CD14-positive monocyte (primary cell): ENCODE measurements around the gene DDX51. TPM values are rescaled to one million over a fixed set of nuclear protein-coding genes. Genes with fewer than 3 reads are reported as not detected.
A peak's percentile ranks its signal among the peaks of the same experiment; 100 is the strongest.

Experiments used
- DNase-seq, 3 donors: peaks; one replicate each; pipeline ENCODE4 v3.0.0-alpha.2; 2011 to 2022
- H2AFZ ChIP-seq: 2 replicates; pipeline ENCODE4 v1.6.0; 2012; ENCODE audit warnings: mild to moderate bottlenecking, low read depth, low read length, inconsistent platforms; ENCODE audit not compliant: insufficient read depth, poor library complexity, severe bottlenecking
- H3K27ac ChIP-seq, 2 donors: 1 replicate in 1 of 2; 2 replicates in 1 of 2; pipeline ENCODE4 v1.5.1; 2012 to 2013; ENCODE audit warnings: low read length in 2 of 2, control low read depth in 1 of 2, inconsistent platforms in 1 of 2, low read depth in 1 of 2, mild to moderate bottlenecking in 1 of 2
- H3K27me3 ChIP-seq, 2 donors: one replicate each; pipeline versions ENCODE4 v1.6.0 to v1.6.1; 2011 to 2013; ENCODE audit warnings: low read length in 2 of 2; ENCODE audit not compliant: control insufficient read depth in 2 of 2, insufficient read depth in 2 of 2
- H3K36me3 ChIP-seq, 2 donors: replicated peaks in 1 of 2; 1 replicate in 1 of 2; 2 replicates in 1 of 2; pipeline versions ENCODE4 v1.5.1 to v1.6.1; 2012 to 2013; ENCODE audit warnings: low read length in 2 of 2, control low read depth in 1 of 2, inconsistent platforms in 1 of 2, mild to moderate bottlenecking in 1 of 2; ENCODE audit not compliant: insufficient read depth in 2 of 2, control insufficient read depth in 1 of 2
- H3K4me1 ChIP-seq, 2 donors: 1 replicate in 1 of 2; 2 replicates in 1 of 2; pipeline versions ENCODE4 v1.5.1 to v1.6.1; 2012 to 2013; ENCODE audit warnings: low read length in 2 of 2, control low read depth in 1 of 2, inconsistent platforms in 1 of 2, mild to moderate bottlenecking in 1 of 2, moderate library complexity in 1 of 2; ENCODE audit not compliant: insufficient read depth in 2 of 2, control insufficient read depth in 1 of 2
- H3K4me2 ChIP-seq: replicated peaks from 2 replicates; pipeline ENCODE3; 2012; ENCODE audit warnings: low read length, moderate library complexity, mild to moderate bottlenecking; ENCODE audit not compliant: poor library complexity, severe bottlenecking; ENCODE audit errors: extremely low read depth
- H3K4me3 ChIP-seq, 3 experiments: fragments of 200-600 bp in 1 of 3; sonication (generic) in 1 of 3; replicated peaks in 1 of 3; 1 replicate in 2 of 3; 2 replicates in 1 of 3; pipeline ENCODE4 v1.5.1; 2011 to 2013; ENCODE audit warnings: low read length in 3 of 3, mild to moderate bottlenecking in 3 of 3, control low read depth in 2 of 3, low read depth in 2 of 3, inconsistent platforms in 1 of 3, moderate library complexity in 1 of 3
- H3K79me2 ChIP-seq: 2 replicates; pipeline ENCODE4 v1.6.0; 2012; ENCODE audit warnings: mild to moderate bottlenecking, control low read depth, inconsistent platforms, low read length, moderate library complexity; ENCODE audit not compliant: insufficient read depth
- H3K9ac ChIP-seq: 2 replicates; pipeline ENCODE4 v1.6.0; 2017; ENCODE audit warnings: low read length, mild to moderate bottlenecking; ENCODE audit not compliant: insufficient read depth, poor library complexity, severe bottlenecking
- H3K9me3 ChIP-seq, 2 donors: replicated peaks in 1 of 2; 1 replicate in 1 of 2; 2 replicates in 1 of 2; pipeline versions ENCODE4 v1.5.1 to v1.6.1; 2012 to 2013; ENCODE audit warnings: low read length in 2 of 2, control low read depth in 1 of 2; ENCODE audit not compliant: control insufficient read depth in 1 of 2, insufficient read depth in 1 of 2
- H4K20me1 ChIP-seq: 2 replicates; pipeline ENCODE4 v1.6.0; 2012; ENCODE audit warnings: mild to moderate bottlenecking, low read length, control low read depth, moderate library complexity; ENCODE audit not compliant: insufficient read depth
- H3K27ac Mint-ChIP-seq, 7 donors: one replicate each; pipeline ENCODE4 v1.8.0; 2020; ENCODE audit warnings: mild to moderate bottlenecking in 7 of 7, mixed read lengths in 7 of 7, moderate library complexity in 6 of 7, inconsistent platforms in 2 of 7
- H3K27me3 Mint-ChIP-seq, 3 donors: one replicate each; pipeline ENCODE4 v1.8.0; 2021 to 2022; ENCODE audit warnings: low read depth in 3 of 3, mild to moderate bottlenecking in 3 of 3, mixed read lengths in 3 of 3, moderate library complexity in 3 of 3, inconsistent platforms in 1 of 3
- H3K36me3 Mint-ChIP-seq, 2 donors: one replicate each; pipeline ENCODE4 v1.8.0; 2020; ENCODE audit warnings: mixed read lengths in 2 of 2, inconsistent platforms in 1 of 2, mild to moderate bottlenecking in 1 of 2
- H3K4me1 Mint-ChIP-seq: one replicate; pipeline ENCODE4 v1.8.0; 2020; ENCODE audit warnings: mild to moderate bottlenecking, mixed read lengths
- H3K4me3 Mint-ChIP-seq, 2 donors: one replicate each; pipeline ENCODE4 v1.8.0; 2020; ENCODE audit warnings: mild to moderate bottlenecking in 2 of 2, mixed read lengths in 2 of 2, moderate library complexity in 1 of 2
- H3K9me3 Mint-ChIP-seq, 7 donors: one replicate each; pipeline ENCODE4 v1.8.0; 2020 to 2022; ENCODE audit warnings: mixed read lengths in 7 of 7, mild to moderate bottlenecking in 6 of 7, moderate library complexity in 6 of 7, inconsistent platforms in 2 of 7
- CTCF ChIP-seq: fragments of 200-600 bp; IDR thresholded peaks from one replicate; pipeline ENCODE4 v1.8.0; 2022; ENCODE audit warnings: antibody characterized with exemption, mild to moderate bottlenecking
- WGBS: methylation state at CpG from one replicate; pipeline ENCODE4 v1.1.5; 2013; ENCODE audit warnings: missing lambda C conversion rate; ENCODE audit not compliant: insufficient coverage; 5-methylcytosine and 5-hydroxymethylcytosine counted together
- intact Hi-C, 2 donors: fragments of 100-400 bp; cut with micrococcal nuclease; formaldehyde crosslinking; loops; one replicate each; pipeline versions ENCODE4 v1.15.0 to v1.15.1; 2023
- polyA plus RNA-seq, 3 donors: library from polyadenylated mRNA; depleted of rRNA in 1 of 3; unstranded in 2 of 3; stranded (reverse) in 1 of 3; fragments of 300-500 nt in 2 of 3; fragments of >200 nt in 1 of 3; fragmentation: Illumina TruSeq in 2 of 3; gene quantifications; 1 replicate in 2 of 3; 2 replicates in 1 of 3; pipeline ENCODE4 v1.2.3, GENCODE V29; 2012 to 2021

Gene DDX51
- polyA plus RNA-seq, 3 donors: 1.7 to 24.9 (median 2.7) TPM

GRCh38 chr12:132163041-132163910 lies 19.2 kb upstream of the DDX51 start:
- WGBS: 57% methylated on average over 26 of the region's 26 CpGs
- no peaks in the 10 kb centered on the region for H3K36me3 Mint-ChIP-seq
- Histone ChIP-seq H3K27ac (peak overlapping the region; percentile 42 to 55), H3K27me3 (no peaks in the 10 kb centered on the region), H4K20me1 (no peaks in the 10 kb centered on the region), H3K9me3 (peaks cover 0 to 8% of the 10 kb centered on the region in 2 donors), H3K4me2 (peak overlapping the region; percentile 72), H3K4me3 (peak overlapping the region; percentile 22 to 69 (median 47)), H3K79me2 (no peaks in the 10 kb centered on the region), H3K36me3 (peaks cover 0 to 2% of the 10 kb centered on the region in 2 donors), H3K4me1 (peaks cover 19 to 21% of the 10 kb centered on the region in 2 donors), H2AFZ (peak overlapping the region; percentile 72), H3K9ac (peak overlapping the region; percentile 67)
- intact Hi-C loops: loop anchor here in 1 of 2 donors (5.0 kb wide), 1 partner anchor 54 kb away; no protein-coding TSS in a partner anchor
- H3K27me3 Mint-ChIP-seq: peaks cover 7 to 16% (median 12%) of the 10 kb centered on the region in 3 donors
- TF ChIP-seq CTCF: no peak
- peaks cover 20% of the 10 kb centered on the region for H3K4me1 Mint-ChIP-seq
- H3K4me3 Mint-ChIP-seq: peak overlapping the region; percentile 71 to 82
- DNase-seq: no peak
- H3K9me3 Mint-ChIP-seq: peaks cover 3 to 16% (median 10%) of the 10 kb centered on the region in 7 donors
- peak overlapping the region in 5 of 7 donors; percentile 37 to 77 (median 65) for H3K27ac Mint-ChIP-seq

GRCh38 chr12:132162508-132163031 lies 18.5 kb upstream of the DDX51 start:
- Mint-ChIP-seq H3K27ac (peak overlapping the region in 6 of 7 donors; percentile 31 to 87 (median 70)), H3K9me3 (peaks cover 3 to 16% (median 10%) of the 10 kb centered on the region in 7 donors), H3K36me3 (no peaks in the 10 kb centered on the region), H3K4me1 (peaks cover 19% of the 10 kb centered on the region), H3K4me3 (peak overlapping the region; percentile 71 to 82), H3K27me3 (peaks cover 7 to 14% (median 12%) of the 10 kb centered on the region in 3 donors)
- no peaks in the 10 kb centered on the region for H3K79me2 ChIP-seq
- H3K9me3 ChIP-seq: peaks cover 0 to 8% of the 10 kb centered on the region in 2 donors
- H3K27me3 ChIP-seq: no peaks in the 10 kb centered on the region
- H3K4me3 ChIP-seq: peak overlapping the region; percentile 22 to 69 (median 47)
- intact Hi-C loops: loop anchor here in 1 of 2 donors (5.0 kb wide), 1 partner anchor 55 kb away; no protein-coding TSS in a partner anchor
- H3K36me3 ChIP-seq: peaks cover 0 to 9% of the 10 kb centered on the region in 2 donors
- H3K4me2 ChIP-seq: peak overlapping the region; percentile 72
- H4K20me1 ChIP-seq: no peaks in the 10 kb centered on the region
- H2AFZ ChIP-seq: peak overlapping the region; percentile 72
- whole genome bisulfite sequencing: 9% methylated on average over 11 of the region's 17 CpGs
- peak; percentile 32 to 70 (median 64) for DNase-seq
- peaks cover 19 to 21% of the 10 kb centered on the region in 2 donors for H3K4me1 ChIP-seq
- H3K9ac ChIP-seq: peak overlapping the region; percentile 67
- TF ChIP-seq CTCF: no peak
- H3K27ac ChIP-seq: peak overlapping the region; percentile 42 to 55
